ENCODE data around the gene MGAT4C.
A peak's percentile ranks its signal among the peaks of the same experiment; 100 is the strongest.

The MGAT4C gene

GRCh38 chr12:86261142-86261541 lies 5.0 kb upstream of the MGAT4C start:
- Histone ChIP-seq H3K4me3 (ENCODE audit: low read depth, low read length) (no peak overlapping the region), H3K79me2 (ENCODE audit: control insufficient read depth, insufficient read depth, low read length, unreplicated experiment) (no peaks in the 10 kb centered on the region), H2AFZ (ENCODE audit: low read length, unreplicated experiment) (no peak overlapping the region), H3K4me1 (ENCODE audit: control insufficient read depth, insufficient read depth, low read length, unreplicated experiment) (peaks cover 4% of the 10 kb centered on the region), H3K27ac (ENCODE audit: low read depth, low read length) (no peak overlapping the region), H3K27me3 (ENCODE audit: insufficient read depth, low read length) (no peaks in the 10 kb centered on the region), H3K36me3 (ENCODE audit: insufficient read depth, low read length) (no peaks in the 10 kb centered on the region)

GRCh38 chr12:86260183-86260582 lies 4.0 kb upstream of the MGAT4C start:
- no peaks in the 10 kb centered on the region for H3K79me2 ChIP-seq (ENCODE audit: control insufficient read depth, insufficient read depth, low read length, unreplicated experiment)

GRCh38 chr12:86257134-86257533 lies 943 bp upstream of the MGAT4C start:
- Histone ChIP-seq H3K27me3 (ENCODE audit: insufficient read depth, low read length) (no peaks in the 10 kb centered on the region), H2AFZ (ENCODE audit: low read length, unreplicated experiment) (no peak overlapping the region), H3K79me2 (ENCODE audit: control insufficient read depth, insufficient read depth, low read length, unreplicated experiment) (no peaks in the 10 kb centered on the region), H3K27ac (ENCODE audit: low read depth, low read length) (no peak overlapping the region), H3K4me3 (ENCODE audit: low read depth, low read length) (no peak overlapping the region), H3K4me1 (ENCODE audit: control insufficient read depth, insufficient read depth, low read length, unreplicated experiment) (peaks cover 5% of the 10 kb centered on the region), H3K36me3 (ENCODE audit: insufficient read depth, low read length) (no peaks in the 10 kb centered on the region)

More at GRCh38 chr12:86260183-86260582, 4.0 kb upstream of the MGAT4C start:
- Histone ChIP-seq H2AFZ (ENCODE audit: low read length, unreplicated experiment) (no peak overlapping the region), H3K4me3 (ENCODE audit: low read depth, low read length) (no peak overlapping the region), H3K4me1 (ENCODE audit: control insufficient read depth, insufficient read depth, low read length, unreplicated experiment) (peaks cover 2% of the 10 kb centered on the region), H3K27me3 (ENCODE audit: insufficient read depth, low read length) (no peaks in the 10 kb centered on the region), H3K36me3 (ENCODE audit: insufficient read depth, low read length) (no peaks in the 10 kb centered on the region), H3K27ac (ENCODE audit: low read depth, low read length) (no peak overlapping the region)

GRCh38 chr12:86254399-86255107 lies 1.6 kb downstream of the MGAT4C start:
- H3K27me3 ChIP-seq (ENCODE audit: insufficient read depth, low read length) = no peaks in the 10 kb centered on the region
- no peaks in the 10 kb centered on the region for H3K79me2 ChIP-seq (ENCODE audit: control insufficient read depth, insufficient read depth, low read length, unreplicated experiment)
- peaks cover 10% of the 10 kb centered on the region for H3K4me1 ChIP-seq (ENCODE audit: control insufficient read depth, insufficient read depth, low read length, unreplicated experiment)
- H3K36me3 ChIP-seq (ENCODE audit: insufficient read depth, low read length) = no peaks in the 10 kb centered on the region
- H3K27ac ChIP-seq (ENCODE audit: low read depth, low read length) = no peak overlapping the region
- peak overlapping the region; percentile 43 for H2AFZ ChIP-seq (ENCODE audit: low read length, unreplicated experiment)
- no peak overlapping the region for H3K4me3 ChIP-seq (ENCODE audit: low read depth, low read length)

GRCh38 chr12:86249851-86250250 lies 6.3 kb downstream of the MGAT4C start:
- no peaks in the 10 kb centered on the region for H3K36me3 ChIP-seq (ENCODE audit: insufficient read depth, low read length)
- H3K4me3 ChIP-seq (ENCODE audit: low read depth, low read length) = no peak overlapping the region
- H2AFZ ChIP-seq (ENCODE audit: low read length, unreplicated experiment) = no peak overlapping the region
- no peaks in the 10 kb centered on the region for H3K27me3 ChIP-seq (ENCODE audit: insufficient read depth, low read length)
- H3K27ac ChIP-seq (ENCODE audit: low read depth, low read length) = no peak overlapping the region
- H3K79me2 ChIP-seq (ENCODE audit: control insufficient read depth, insufficient read depth, low read length, unreplicated experiment) = no peaks in the 10 kb centered on the region
- peaks cover 9% of the 10 kb centered on the region for H3K4me1 ChIP-seq (ENCODE audit: control insufficient read depth, insufficient read depth, low read length, unreplicated experiment)

- Histone ChIP-seq H3K79me2 (ENCODE audit: control insufficient read depth, insufficient read depth, low read length, unreplicated experiment) (no peaks in the 10 kb centered on the region), H3K4me3 (ENCODE audit: low read depth, low read length) (no peak overlapping the region), H2AFZ (ENCODE audit: low read length, unreplicated experiment) (no peak overlapping the region), H3K27ac (ENCODE audit: low read depth, low read length) (no peak overlapping the region), H3K27me3 (ENCODE audit: insufficient read depth, low read length) (no peaks in the 10 kb centered on the region), H3K4me1 (ENCODE audit: control insufficient read depth, insufficient read depth, low read length, unreplicated experiment) (peaks cover 6% of the 10 kb centered on the region), H3K36me3 (ENCODE audit: insufficient read depth, low read length) (no peaks in the 10 kb centered on the region)
Measured at GRCh38 chr12:86249276-86249675, 6.9 kb downstream of the MGAT4C start.

- H3K27me3 ChIP-seq (ENCODE audit: insufficient read depth, low read length) = no peaks in the 10 kb centered on the region
- no peaks in the 10 kb centered on the region for H3K79me2 ChIP-seq (ENCODE audit: control insufficient read depth, insufficient read depth, low read length, unreplicated experiment)
- H3K4me3 ChIP-seq (ENCODE audit: low read depth, low read length) = no peak overlapping the region
- H3K36me3 ChIP-seq (ENCODE audit: insufficient read depth, low read length) = no peaks in the 10 kb centered on the region
- H2AFZ ChIP-seq (ENCODE audit: low read length, unreplicated experiment) = no peak overlapping the region
- peaks cover 6% of the 10 kb centered on the region for H3K4me1 ChIP-seq (ENCODE audit: control insufficient read depth, insufficient read depth, low read length, unreplicated experiment)
- no peak overlapping the region for H3K27ac ChIP-seq (ENCODE audit: low read depth, low read length)
Measured at GRCh38 chr12:86247871-86248270, 8.3 kb downstream of the MGAT4C start.

GRCh38 chr12:86241600-86241999 lies 14.6 kb downstream of the MGAT4C start:
- Histone ChIP-seq H3K79me2 (ENCODE audit: control insufficient read depth, insufficient read depth, low read length, unreplicated experiment) (no peaks in the 10 kb centered on the region), H3K4me3 (ENCODE audit: low read depth, low read length) (no peak overlapping the region), H3K36me3 (ENCODE audit: insufficient read depth, low read length) (no peaks in the 10 kb centered on the region), H3K27me3 (ENCODE audit: insufficient read depth, low read length) (no peaks in the 10 kb centered on the region), H3K4me1 (ENCODE audit: control insufficient read depth, insufficient read depth, low read length, unreplicated experiment) (no peaks in the 10 kb centered on the region), H3K27ac (ENCODE audit: low read depth, low read length) (no peak overlapping the region), H2AFZ (ENCODE audit: low read length, unreplicated experiment) (no peak overlapping the region)

GRCh38 chr12:86234316-86234855 lies 21.8 kb downstream of the MGAT4C start:
- no peaks in the 10 kb centered on the region for H3K27me3 ChIP-seq (ENCODE audit: insufficient read depth, low read length)
- no peaks in the 10 kb centered on the region for H3K79me2 ChIP-seq (ENCODE audit: control insufficient read depth, insufficient read depth, low read length, unreplicated experiment)
- H2AFZ ChIP-seq (ENCODE audit: low read length, unreplicated experiment) = no peak overlapping the region
- H3K4me3 ChIP-seq (ENCODE audit: low read depth, low read length) = no peak overlapping the region
- H3K27ac ChIP-seq (ENCODE audit: low read depth, low read length) = no peak overlapping the region
- H3K36me3 ChIP-seq (ENCODE audit: insufficient read depth, low read length) = no peaks in the 10 kb centered on the region
- peaks cover 21% of the 10 kb centered on the region for H3K4me1 ChIP-seq (ENCODE audit: control insufficient read depth, insufficient read depth, low read length, unreplicated experiment)

- Histone ChIP-seq H3K4me1 (ENCODE audit: control insufficient read depth, insufficient read depth, low read length, unreplicated experiment) (peaks cover 21% of the 10 kb centered on the region), H2AFZ (ENCODE audit: low read length, unreplicated experiment) (no peak overlapping the region), H3K27ac (ENCODE audit: low read depth, low read length) (no peak overlapping the region), H3K4me3 (ENCODE audit: low read depth, low read length) (no peak overlapping the region), H3K27me3 (ENCODE audit: insufficient read depth, low read length) (no peaks in the 10 kb centered on the region), H3K79me2 (ENCODE audit: control insufficient read depth, insufficient read depth, low read length, unreplicated experiment) (no peaks in the 10 kb centered on the region), H3K36me3 (ENCODE audit: insufficient read depth, low read length) (no peaks in the 10 kb centered on the region)
Measured at GRCh38 chr12:86233126-86233525, 23.1 kb downstream of the MGAT4C start.

GRCh38 chr12:86230516-86231146 lies 25.6 kb downstream of the MGAT4C start:
- H3K27me3 ChIP-seq (ENCODE audit: insufficient read depth, low read length) = no peaks in the 10 kb centered on the region
- H3K4me3 ChIP-seq (ENCODE audit: low read depth, low read length) = peak overlapping the region; percentile 33; the same call in 1 of the 2 replicates
- H3K4me1 ChIP-seq (ENCODE audit: control insufficient read depth, insufficient read depth, low read length, unreplicated experiment) = peaks cover 21% of the 10 kb centered on the region
- H2AFZ ChIP-seq (ENCODE audit: low read length, unreplicated experiment) = peak overlapping the region; percentile 68
- peak overlapping the region; percentile 65 for H3K27ac ChIP-seq (ENCODE audit: low read depth, low read length)
- no peaks in the 10 kb centered on the region for H3K79me2 ChIP-seq (ENCODE audit: control insufficient read depth, insufficient read depth, low read length, unreplicated experiment)
- no peaks in the 10 kb centered on the region for H3K36me3 ChIP-seq (ENCODE audit: insufficient read depth, low read length)

All from ACC112 (cell line).